Liver (tissue), 9 donors: ENCODE measurements around the gene TIPIN. TPM values are rescaled to one million over a fixed set of nuclear protein-coding genes. Genes with fewer than 3 reads are reported as not detected.

Source experiments
- DNase-seq: peaks from one replicate; pipeline ENCODE4 v3.0.0-alpha.2; 2017; ENCODE audit warnings: low spot score
- H3K27ac ChIP-seq, 2 donors: one replicate each; pipeline ENCODE4 v1.7.0; 2013; ENCODE audit warnings: inconsistent platforms in 2 of 2, low read length in 2 of 2, control low read depth in 1 of 2, low read depth in 1 of 2, mild to moderate bottlenecking in 1 of 2
- H3K27me3 ChIP-seq, 4 donors: one replicate each; pipeline versions ENCODE4 v1.6.1 to v1.7.0; 2013; ENCODE audit warnings: low read length in 3 of 4, inconsistent platforms in 1 of 4, mild to moderate bottlenecking in 1 of 4, moderate library complexity in 1 of 4; ENCODE audit not compliant: control insufficient read depth in 4 of 4, insufficient read depth in 4 of 4
- H3K36me3 ChIP-seq, 4 donors: one replicate each; pipeline versions ENCODE4 v1.6.1 to v1.7.0; 2013; ENCODE audit warnings: low read length in 3 of 4, mild to moderate bottlenecking in 3 of 4, low read depth in 1 of 4, moderate library complexity in 1 of 4; ENCODE audit not compliant: control insufficient read depth in 4 of 4, insufficient read depth in 3 of 4
- H3K4me1 ChIP-seq, 4 donors: one replicate each; pipeline versions ENCODE4 v1.6.1 to v1.7.0; 2013; ENCODE audit warnings: low read length in 3 of 4, mild to moderate bottlenecking in 3 of 4, moderate library complexity in 1 of 4; ENCODE audit not compliant: control insufficient read depth in 4 of 4, insufficient read depth in 4 of 4
- H3K4me3 ChIP-seq, 3 donors: one replicate each; pipeline versions ENCODE4 v1.6.1 to v1.7.0; 2013; ENCODE audit warnings: low read length in 3 of 3, control low read depth in 1 of 3, low read depth in 1 of 3, mild to moderate bottlenecking in 1 of 3
- H3K9ac ChIP-seq, 2 donors: one replicate each; pipeline ENCODE4 v1.7.0; 2013; ENCODE audit warnings: low read length in 2 of 2, mild to moderate bottlenecking in 2 of 2, moderate library complexity in 2 of 2, control low read depth in 1 of 2, low read depth in 1 of 2
- H3K9me3 ChIP-seq, 4 donors: one replicate each; pipeline versions ENCODE4 v1.6.1 to v1.7.0; 2013; ENCODE audit warnings: low read length in 3 of 4; ENCODE audit not compliant: control insufficient read depth in 4 of 4
- ATF3 ChIP-seq: IDR thresholded peaks from 2 replicates; pipeline ENCODE4 v1.6.1; 2016; ENCODE audit warnings: antibody characterized with exemption
- CTCF ChIP-seq: fragments of 150-350 bp; IDR thresholded peaks from 2 replicates; pipeline ENCODE4 v1.5.1; 2017; ENCODE audit warnings: improper control_type of control experiment, low read depth, low read length; ENCODE audit not compliant: missing input control
- EGR1 ChIP-seq, 2 donors: IDR thresholded peaks; 2 replicates each; pipeline ENCODE4 v1.6.1; 2016 to 2018; ENCODE audit warnings: antibody characterized with exemption in 2 of 2, low read depth in 2 of 2
- FOXA1 ChIP-seq: IDR thresholded peaks from 2 replicates; pipeline ENCODE4 v1.6.1; 2016; ENCODE audit warnings: antibody characterized with exemption
- FOXA2 ChIP-seq: IDR thresholded peaks from 2 replicates; pipeline ENCODE4 v1.6.1; 2016; ENCODE audit warnings: antibody characterized with exemption
- GABPA ChIP-seq, 2 donors: IDR thresholded peaks in 1 of 2; conservative IDR thresholded peaks in 1 of 2; 2 replicates each; pipeline ENCODE4 v1.6.1; 2016; ENCODE audit warnings: antibody characterized with exemption in 2 of 2, mild to moderate bottlenecking in 1 of 2, moderate library complexity in 1 of 2
- HNF4A ChIP-seq, 2 donors: conservative IDR thresholded peaks; 2 replicates each; pipeline ENCODE4 v1.6.1; 2016; ENCODE audit warnings: antibody characterized with exemption in 2 of 2, mild to moderate bottlenecking in 2 of 2
- HNF4G ChIP-seq: IDR thresholded peaks from 2 replicates; pipeline ENCODE4 v1.6.1; 2016; ENCODE audit warnings: antibody characterized with exemption
- JUND ChIP-seq, 2 donors: IDR thresholded peaks; 2 replicates each; pipeline ENCODE4 v1.6.1; 2016; ENCODE audit warnings: antibody characterized with exemption in 2 of 2
- MAX ChIP-seq: IDR thresholded peaks from 2 replicates; pipeline ENCODE4 v1.6.1; 2016; ENCODE audit warnings: antibody characterized with exemption
- NR2F2 ChIP-seq: IDR thresholded peaks from 2 replicates; pipeline ENCODE4 v1.6.1; 2016; ENCODE audit warnings: antibody characterized with exemption
- RAD21 ChIP-seq, 2 donors: IDR thresholded peaks; 2 replicates each; pipeline ENCODE4 v1.6.1; 2016; ENCODE audit warnings: antibody characterized with exemption in 2 of 2, mild to moderate bottlenecking in 2 of 2
- REST ChIP-seq: IDR thresholded peaks from 2 replicates; pipeline ENCODE4 v1.6.1; 2016; ENCODE audit warnings: antibody characterized with exemption, mild to moderate bottlenecking
- RXRA ChIP-seq, 2 donors: IDR thresholded peaks; 2 replicates each; pipeline ENCODE4 v1.6.1; 2017 to 2018; ENCODE audit warnings: antibody characterized with exemption in 2 of 2, mild to moderate bottlenecking in 1 of 2
- SP1 ChIP-seq: IDR thresholded peaks from 2 replicates; pipeline ENCODE4 v1.6.1; 2018; ENCODE audit warnings: antibody characterized with exemption, mild to moderate bottlenecking
- TAF1 ChIP-seq: conservative IDR thresholded peaks from 2 replicates; pipeline ENCODE4 v1.6.1; 2016; ENCODE audit warnings: antibody characterized with exemption, mild to moderate bottlenecking
- YY1 ChIP-seq: IDR thresholded peaks from 2 replicates; pipeline ENCODE4 v1.6.1; 2016; ENCODE audit warnings: antibody characterized with exemption, mild to moderate bottlenecking
- ZBTB33 ChIP-seq: IDR thresholded peaks from 2 replicates; pipeline ENCODE4 v1.6.1; 2016; ENCODE audit warnings: antibody characterized with exemption
- WGBS: extraction: QIAGEN DNeasy Blood & Tissue Kit; methylation state at CpG from one replicate; pipeline ENCODE4 v1.1.7; 2013; 5-methylcytosine and 5-hydroxymethylcytosine counted together
- polyA plus RNA-seq, 2 donors: library from polyadenylated mRNA; stranded (reverse) in 1 of 2; unstranded in 1 of 2; fragments of 200-250 nt in 1 of 2; fragments of >200 nt in 1 of 2; fragmentation: Nextera tagmentation in 1 of 2; extraction: Ambion mirVana in 1 of 2; gene quantifications; one replicate each; pipeline versions ENCODE4 v1.2.1 to v1.2.3, GENCODE V29; 2013 to 2015
- total RNA-seq, 2 donors: library from RNA; depleted of rRNA; stranded (reverse); fragments of >200 nt; gene quantifications; one replicate each; pipeline ENCODE4 v1.2.3, GENCODE V29; 2014
- donor health status: healthy.
- donor health status: healthy.
- donor health status: healthy.
- donor health status: healthy.
- donor health status: healthy.

Gene TIPIN
- total and polyA plus RNA-seq, 4 donors = 2.2 to 5.9 (median 2.6) TPM

GRCh38 chr15:66378814-66379430 is 22.4 kb upstream of the TIPIN start:
- H3K4me1 ChIP-seq = no peaks in the 10 kb centered on the region
- WGBS = 96% methylated on average over 7 of the region's 7 CpGs
- H3K27me3 ChIP-seq = no peaks in the 10 kb centered on the region
- no peak overlapping the region for H3K4me3 ChIP-seq
- DNase-seq = no peak
- no peak overlapping the region for H3K27ac ChIP-seq
- no peaks in the 10 kb centered on the region for H3K36me3 ChIP-seq
- H3K9me3 ChIP-seq = peaks cover 0 to 3% (median 0%) of the 10 kb centered on the region in 4 donors
- no peak for TF ChIP-seq ZBTB33
- TF ChIP-seq NR2F2 = no peak
- no peak for TF ChIP-seq FOXA2
- no peak for TF ChIP-seq TAF1
- TF ChIP-seq HNF4G = no peak
- no peak for TF ChIP-seq MAX
- no peak for TF ChIP-seq ATF3
- TF ChIP-seq FOXA1 = no peak
- TF ChIP-seq GABPA (IDR thresholded peaks at IDR 0.05 in 1 of 2, conservative IDR thresholded peaks at IDR 0.05 in 1 of 2) = no peak
- TF ChIP-seq RXRA (IDR thresholded peaks at IDR 0.05) = no peak
- TF ChIP-seq EGR1 (IDR thresholded peaks at IDR 0.05; ENCODE audit: low read depth in 2 of 2) = no peak
- TF ChIP-seq REST = no peak
- TF ChIP-seq CTCF = no peak
- TF ChIP-seq HNF4A (conservative IDR thresholded peaks at IDR 0.05) = no peak
- TF ChIP-seq RAD21 (IDR thresholded peaks at IDR 0.05) = no peak
- TF ChIP-seq SP1 = no peak
- no peak for TF ChIP-seq JUND (IDR thresholded peaks at IDR 0.05)
- no peak for TF ChIP-seq YY1
- no peak overlapping the region for H3K9ac ChIP-seq
